ENCODE measurements around the gene MRPS23.

GRCh38 chr17:57889252-57889651 is 39.4 kb upstream of the MRPS23 start:
- no peak for TF ChIP-seq POLR2A (IDR thresholded peaks at IDR 0.05; ENCODE audit: low read depth, low read length)
- TF ChIP-seq TAF1 (IDR thresholded peaks at IDR 0.05; ENCODE audit: borderline replicate concordance, low read depth, low read length): no peak
